ENCODE results near the gene KPNA5.

- no peak for TF ChIP-seq EP300 (IDR thresholded peaks at IDR 0.05; ENCODE audit: low read depth)
- TF ChIP-seq CTCF (IDR thresholded peaks at IDR 0.05): no peak
- no peak for TF ChIP-seq POLR2A (IDR thresholded peaks at IDR 0.05)
- TF ChIP-seq POLR2AphosphoS5 (IDR thresholded peaks at IDR 0.05): no peak
Observed at GRCh38 chr6:116767715-116768114, 86.7 kb downstream of the KPNA5 start.

Measured in transverse colon (tissue), 4 donors.